ENCODE measurements around the gene CFL2. TPM values are rescaled to one million over a fixed set of nuclear protein-coding genes. Genes with fewer than 3 reads are reported as not detected.
"Not testable (repeated sequence)": the region's sequence is repeated elsewhere in the genome, so short reads cannot be mapped to it uniquely, and the experiment has no call there.

CFL2 gene
- total RNA-seq, 1 donor from 2014 or later = 19.6 TPM

GRCh38 chr14:34749408-34749807 is 35.0 kb upstream of the CFL2 start:
- Mint-ChIP-seq H3K27ac (no peak overlapping the region), H3K36me3 (ENCODE audit: insufficient read depth) (peaks cover 3% of the 10 kb centered on the region), H3K27me3 (no peaks in the 10 kb centered on the region), H3K9me3 (ENCODE audit: low read depth) (no peaks in the 10 kb centered on the region), H3K4me3 (ENCODE audit: low read depth) (no peak overlapping the region), H3K4me1 (ENCODE audit: low read depth) (no peaks in the 10 kb centered on the region)
- no peak for TF ChIP-seq CTCF (IDR thresholded peaks at IDR 0.05; ENCODE audit: unreplicated experiment)
- DNase-seq (ENCODE audit: low spot score, unreplicated experiment) = no peak

DNA sequence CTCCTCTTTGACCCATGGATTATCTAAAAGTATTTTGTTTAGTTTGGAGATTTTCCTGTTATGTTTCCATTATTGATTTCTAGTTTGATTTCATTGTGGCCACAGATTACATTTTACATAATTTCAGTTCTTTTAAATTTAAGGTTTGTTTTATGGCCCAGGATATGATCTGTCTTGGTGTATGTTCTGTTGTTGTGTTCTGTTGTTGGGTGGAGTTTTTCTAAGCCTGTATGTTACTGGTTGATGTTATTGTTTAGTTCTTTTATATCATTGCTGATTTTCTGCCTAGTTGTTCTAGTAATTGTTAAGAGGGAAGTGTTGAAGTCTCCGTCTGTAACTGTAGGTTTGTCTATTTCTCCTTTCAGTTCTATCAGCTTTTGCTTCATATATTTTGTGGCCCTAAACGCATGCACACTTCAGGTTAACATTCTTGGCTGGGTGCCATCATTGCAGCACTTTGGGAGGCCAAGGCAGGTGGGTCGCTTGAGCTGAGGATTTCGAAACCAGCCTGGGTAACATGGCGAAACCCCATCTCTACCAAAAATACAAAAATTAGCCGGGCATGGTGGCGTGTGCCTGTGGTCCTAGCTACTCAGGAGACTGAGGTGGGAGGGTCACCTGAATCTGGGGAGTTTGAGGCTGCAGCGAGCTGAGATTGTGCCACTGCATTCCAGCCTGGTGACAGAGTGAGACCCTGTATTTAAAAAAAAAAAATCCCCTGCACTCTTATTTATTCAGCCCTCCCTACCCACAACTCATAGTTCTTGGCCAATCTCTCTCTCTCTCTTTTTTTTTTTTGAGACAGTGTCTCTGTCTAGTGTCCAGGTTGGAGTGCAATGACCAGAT is 28.1 kb upstream of the CFL2 start:
- Mint-ChIP-seq H3K9me3 (ENCODE audit: low read depth) (peaks cover 4% of the 10 kb centered on the region), H3K27me3 (no peaks in the 10 kb centered on the region), H3K36me3 (ENCODE audit: insufficient read depth) (peaks cover 2% of the 10 kb centered on the region), H3K27ac (no peak overlapping the region), H3K4me3 (ENCODE audit: low read depth) (no peak overlapping the region), H3K4me1 (ENCODE audit: low read depth) (no peaks in the 10 kb centered on the region)
- no peak for TF ChIP-seq CTCF (IDR thresholded peaks at IDR 0.05; ENCODE audit: unreplicated experiment)
- no peak for DNase-seq (ENCODE audit: low spot score, unreplicated experiment)

- Mint-ChIP-seq H3K36me3 (ENCODE audit: insufficient read depth) (peaks cover 2% of the 10 kb centered on the region), H3K27me3 (no peaks in the 10 kb centered on the region), H3K4me1 (ENCODE audit: low read depth) (no peaks in the 10 kb centered on the region), H3K27ac (no peak overlapping the region), H3K4me3 (ENCODE audit: low read depth) (no peak overlapping the region), H3K9me3 (ENCODE audit: low read depth) (peaks cover 4% of the 10 kb centered on the region)
- TF ChIP-seq CTCF (IDR thresholded peaks at IDR 0.05; ENCODE audit: unreplicated experiment) = no peak
- no peak for DNase-seq (ENCODE audit: low spot score, unreplicated experiment)
Measured at GRCh38 chr14:34741840-34742239, 27.4 kb upstream of the CFL2 start.

GRCh38 chr14:34740139-34740538 is 25.7 kb upstream of the CFL2 start:
- not testable (repeated sequence) for H3K9me3 Mint-ChIP-seq (ENCODE audit: low read depth); H3K27me3 Mint-ChIP-seq; H3K27ac Mint-ChIP-seq; DNase-seq (ENCODE audit: low spot score, unreplicated experiment); H3K4me3 Mint-ChIP-seq (ENCODE audit: low read depth); H3K36me3 Mint-ChIP-seq (ENCODE audit: insufficient read depth); H3K4me1 Mint-ChIP-seq (ENCODE audit: low read depth)

DNA sequence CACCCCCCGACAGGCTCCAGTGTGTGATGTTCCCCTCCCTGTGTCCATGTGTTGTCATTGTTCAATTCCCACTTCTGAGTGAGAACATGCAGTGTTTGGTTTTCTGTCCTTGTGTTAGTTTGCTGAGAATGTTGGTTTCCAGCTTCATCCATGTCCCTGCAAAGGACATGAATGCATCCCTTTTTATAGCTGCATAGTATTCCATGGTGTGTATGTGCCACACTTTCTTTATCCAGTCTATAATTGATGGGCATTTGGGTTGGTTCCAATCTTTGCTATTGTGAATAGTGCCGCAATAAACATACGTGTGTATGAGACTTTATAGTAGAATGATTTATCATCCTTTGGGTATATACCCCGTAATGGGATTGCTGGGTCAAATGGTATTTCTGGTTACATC is 22.7 kb upstream of the CFL2 start:
- not testable (repeated sequence) for H3K27ac Mint-ChIP-seq; H3K4me3 Mint-ChIP-seq (ENCODE audit: low read depth); DNase-seq (ENCODE audit: low spot score, unreplicated experiment); H3K4me1 Mint-ChIP-seq (ENCODE audit: low read depth); H3K36me3 Mint-ChIP-seq (ENCODE audit: insufficient read depth); H3K9me3 Mint-ChIP-seq (ENCODE audit: low read depth); H3K27me3 Mint-ChIP-seq

GRCh38 chr14:34733245-34733644 is 18.9 kb upstream of the CFL2 start:
- H3K27me3 Mint-ChIP-seq = no peaks in the 10 kb centered on the region
- H3K4me1 Mint-ChIP-seq (ENCODE audit: low read depth) = peaks cover 3% of the 10 kb centered on the region
- no peaks in the 10 kb centered on the region for H3K9me3 Mint-ChIP-seq (ENCODE audit: low read depth)
- TF ChIP-seq CTCF (IDR thresholded peaks at IDR 0.05; ENCODE audit: unreplicated experiment) = no peak
- DNase-seq (ENCODE audit: low spot score, unreplicated experiment) = no peak
- no peak overlapping the region for H3K4me3 Mint-ChIP-seq (ENCODE audit: low read depth)
- no peak overlapping the region for H3K27ac Mint-ChIP-seq
- no peaks in the 10 kb centered on the region for H3K36me3 Mint-ChIP-seq (ENCODE audit: insufficient read depth)
